Measurements from ENCODE around the gene GSG1. TPM values are rescaled to one million over a fixed set of nuclear protein-coding genes. Genes with fewer than 3 reads are reported as not detected.

GSG1 gene
- polyA plus RNA-seq, 4 donors = 0.85 to 13.2 (median 3.4) TPM

GRCh38 chr12:13114251-13115052 is 11.0 kb upstream of the GSG1 start:
- Histone ChIP-seq H3K27me3 (ENCODE audit: control insufficient read depth in 3 of 3, insufficient read depth in 3 of 3, low read length in 3 of 3) (peaks cover 0 to 3% (median 0%) of the 10 kb centered on the region in 3 donors), H3K4me1 (ENCODE audit: control insufficient read depth in 3 of 3, insufficient read depth in 2 of 3, low read depth in 1 of 3, low read length in 2 of 3) (peaks cover 0 to 2% (median 0%) of the 10 kb centered on the region in 3 donors), H3K4me3 (ENCODE audit: low read depth in 1 of 3, low read length in 3 of 3) (no peak overlapping the region), H3K36me3 (ENCODE audit: control insufficient read depth in 3 of 3, insufficient read depth in 2 of 3, low read depth in 1 of 3, low read length in 3 of 3) (no peaks in the 10 kb centered on the region), H3K27ac (ENCODE audit: low read depth in 1 of 3, low read length in 2 of 3) (no peak overlapping the region), H3K9me3 (ENCODE audit: control insufficient read depth in 2 of 2, insufficient read depth in 1 of 2, low read depth in 1 of 2, low read length in 1 of 2) (no peaks in the 10 kb centered on the region)
- DNase-seq = no peak
- FAIRE-seq = no peak
- 80 to 85% (median 83%) methylated on average over 15 of the region's 15 CpGs for WGBS, 3 donors

GRCh38 chr12:13112968-13113367 is 9.5 kb upstream of the GSG1 start:
- WGBS, 3 donors = 60 to 83% (median 72%) methylated on average over 6 of the region's 6 CpGs
- Histone ChIP-seq H3K9me3 (ENCODE audit: control insufficient read depth in 2 of 2, insufficient read depth in 1 of 2, low read depth in 1 of 2, low read length in 1 of 2) (no peaks in the 10 kb centered on the region), H3K4me1 (ENCODE audit: control insufficient read depth in 3 of 3, insufficient read depth in 2 of 3, low read depth in 1 of 3, low read length in 2 of 3) (peaks cover 0 to 2% (median 0%) of the 10 kb centered on the region in 3 donors), H3K27ac (ENCODE audit: low read depth in 1 of 3, low read length in 2 of 3) (no peak overlapping the region), H3K27me3 (ENCODE audit: control insufficient read depth in 3 of 3, insufficient read depth in 3 of 3, low read length in 3 of 3) (peaks cover 0 to 3% (median 0%) of the 10 kb centered on the region in 3 donors), H3K4me3 (ENCODE audit: low read depth in 1 of 3, low read length in 3 of 3) (no peak overlapping the region), H3K36me3 (ENCODE audit: control insufficient read depth in 3 of 3, insufficient read depth in 2 of 3, low read depth in 1 of 3, low read length in 3 of 3) (no peaks in the 10 kb centered on the region)
- FAIRE-seq (no peak), DNase-seq (peak in 1 of 2 donors; percentile 55)

- Histone ChIP-seq H3K4me1 (ENCODE audit: control insufficient read depth in 3 of 3, insufficient read depth in 2 of 3, low read depth in 1 of 3, low read length in 2 of 3) (peaks cover 0 to 9% (median 2%) of the 10 kb centered on the region in 3 donors), H3K9me3 (ENCODE audit: control insufficient read depth in 2 of 2, insufficient read depth in 1 of 2, low read depth in 1 of 2, low read length in 1 of 2) (no peaks in the 10 kb centered on the region), H3K27ac (ENCODE audit: low read depth in 1 of 3, low read length in 2 of 3) (no peak overlapping the region), H3K4me3 (ENCODE audit: low read depth in 1 of 3, low read length in 3 of 3) (no peak overlapping the region), H3K36me3 (ENCODE audit: control insufficient read depth in 3 of 3, insufficient read depth in 2 of 3, low read depth in 1 of 3, low read length in 3 of 3) (no peaks in the 10 kb centered on the region), H3K27me3 (ENCODE audit: control insufficient read depth in 3 of 3, insufficient read depth in 3 of 3, low read length in 3 of 3) (no peaks in the 10 kb centered on the region)
- no peak for FAIRE-seq
- no peak for DNase-seq
- 95 to 96% (median 96%) methylated on average over 1 of the region's 1 CpG for WGBS, 3 donors
Observed at GRCh38 chr12:13106666-13107065, 3.2 kb upstream of the GSG1 start.

GRCh38 chr12:13105781-13106180 is 2.3 kb upstream of the GSG1 start:
- no peak for FAIRE-seq

GRCh38 chr12:13104409-13104808 is 942 bp upstream of the GSG1 start:
- FAIRE-seq (no peak), DNase-seq (no peak)
- peaks cover 2 to 20% (median 6%) of the 10 kb centered on the region in 3 donors for H3K4me1 ChIP-seq (ENCODE audit: control insufficient read depth in 3 of 3, insufficient read depth in 2 of 3, low read depth in 1 of 3, low read length in 2 of 3)
- H3K27ac ChIP-seq (ENCODE audit: low read depth in 1 of 3, low read length in 2 of 3) = no peak overlapping the region
- H3K4me3 ChIP-seq (ENCODE audit: low read depth in 1 of 3, low read length in 3 of 3) = no peak overlapping the region
- 87 to 92% (median 89%) methylated on average over 3 of the region's 3 CpGs for WGBS, 3 donors
- no peaks in the 10 kb centered on the region for H3K27me3 ChIP-seq (ENCODE audit: control insufficient read depth in 3 of 3, insufficient read depth in 3 of 3, low read length in 3 of 3)
- H3K9me3 ChIP-seq (ENCODE audit: control insufficient read depth in 2 of 2, insufficient read depth in 1 of 2, low read depth in 1 of 2, low read length in 1 of 2) = no peaks in the 10 kb centered on the region
- H3K36me3 ChIP-seq (ENCODE audit: control insufficient read depth in 3 of 3, insufficient read depth in 2 of 3, low read depth in 1 of 3, low read length in 3 of 3) = no peaks in the 10 kb centered on the region

More at GRCh38 chr12:13105781-13106180, 2.3 kb upstream of the GSG1 start:
- H3K4me1 ChIP-seq (ENCODE audit: control insufficient read depth in 3 of 3, insufficient read depth in 2 of 3, low read depth in 1 of 3, low read length in 2 of 3) = peaks cover 0 to 13% (median 2%) of the 10 kb centered on the region in 3 donors
- H3K4me3 ChIP-seq (ENCODE audit: low read depth in 1 of 3, low read length in 3 of 3) = no peak overlapping the region
- 92 to 97% (median 96%) methylated on average over 1 of the region's 1 CpG for WGBS, 3 donors
- H3K27ac ChIP-seq (ENCODE audit: low read depth in 1 of 3, low read length in 2 of 3) = no peak overlapping the region
- no peaks in the 10 kb centered on the region for H3K9me3 ChIP-seq (ENCODE audit: control insufficient read depth in 2 of 2, insufficient read depth in 1 of 2, low read depth in 1 of 2, low read length in 1 of 2)
- H3K36me3 ChIP-seq (ENCODE audit: control insufficient read depth in 3 of 3, insufficient read depth in 2 of 3, low read depth in 1 of 3, low read length in 3 of 3) = no peaks in the 10 kb centered on the region
- H3K27me3 ChIP-seq (ENCODE audit: control insufficient read depth in 3 of 3, insufficient read depth in 3 of 3, low read length in 3 of 3) = no peaks in the 10 kb centered on the region
- no peak for DNase-seq

GRCh38 chr12:13102461-13103195 is 839 bp downstream of the GSG1 start:
- FAIRE-seq (no peak), DNase-seq (no peak)
- Histone ChIP-seq H3K36me3 (ENCODE audit: control insufficient read depth in 3 of 3, insufficient read depth in 2 of 3, low read depth in 1 of 3, low read length in 3 of 3) (no peaks in the 10 kb centered on the region), H3K9me3 (ENCODE audit: control insufficient read depth in 2 of 2, insufficient read depth in 1 of 2, low read depth in 1 of 2, low read length in 1 of 2) (no peaks in the 10 kb centered on the region), H3K4me3 (ENCODE audit: low read depth in 1 of 3, low read length in 3 of 3) (no peak overlapping the region), H3K4me1 (ENCODE audit: control insufficient read depth in 3 of 3, insufficient read depth in 2 of 3, low read depth in 1 of 3, low read length in 2 of 3) (peaks cover 8 to 32% (median 17%) of the 10 kb centered on the region in 3 donors), H3K27ac (ENCODE audit: low read depth in 1 of 3, low read length in 2 of 3) (peak overlapping the region; percentile 12 to 96 (median 73)), H3K27me3 (ENCODE audit: control insufficient read depth in 3 of 3, insufficient read depth in 3 of 3, low read length in 3 of 3) (no peaks in the 10 kb centered on the region)
- 65 to 76% (median 75%) methylated on average over 7 of the region's 7 CpGs for WGBS, 3 donors

- Histone ChIP-seq H3K4me1 (ENCODE audit: control insufficient read depth in 3 of 3, insufficient read depth in 2 of 3, low read depth in 1 of 3, low read length in 2 of 3) (peaks cover 12 to 37% (median 20%) of the 10 kb centered on the region in 3 donors), H3K9me3 (ENCODE audit: control insufficient read depth in 2 of 2, insufficient read depth in 1 of 2, low read depth in 1 of 2, low read length in 1 of 2) (no peaks in the 10 kb centered on the region), H3K27ac (ENCODE audit: low read depth in 1 of 3, low read length in 2 of 3) (peak overlapping the region; percentile 38 to 96 (median 73)), H3K4me3 (ENCODE audit: low read depth in 1 of 3, low read length in 3 of 3) (peak overlapping the region; percentile 12 to 83 (median 48)), H3K27me3 (ENCODE audit: control insufficient read depth in 3 of 3, insufficient read depth in 3 of 3, low read length in 3 of 3) (no peaks in the 10 kb centered on the region), H3K36me3 (ENCODE audit: control insufficient read depth in 3 of 3, insufficient read depth in 2 of 3, low read depth in 1 of 3, low read length in 3 of 3) (no peaks in the 10 kb centered on the region)
- DNase-seq = peak; percentile 69 to 92
- 19 to 45% (median 26%) methylated on average over 10 of the region's 10 CpGs for WGBS, 3 donors
- FAIRE-seq = no peak
Observed at GRCh38 chr12:13101821-13102375, 1.6 kb downstream of the GSG1 start.

All from small intestine (tissue), 7 donors.